Measurements from ENCODE around the gene ZFP91. TPM values are rescaled to one million over a fixed set of nuclear protein-coding genes. Genes with fewer than 3 reads are reported as not detected.

Gene ZFP91
- total and polyA plus RNA-seq, 9 of the 15 experiments (the other 6 are each of a cell fraction or from before 2014, with no cell fraction given): 17.6 to 58.3 (median 34.0) TPM

DNA sequence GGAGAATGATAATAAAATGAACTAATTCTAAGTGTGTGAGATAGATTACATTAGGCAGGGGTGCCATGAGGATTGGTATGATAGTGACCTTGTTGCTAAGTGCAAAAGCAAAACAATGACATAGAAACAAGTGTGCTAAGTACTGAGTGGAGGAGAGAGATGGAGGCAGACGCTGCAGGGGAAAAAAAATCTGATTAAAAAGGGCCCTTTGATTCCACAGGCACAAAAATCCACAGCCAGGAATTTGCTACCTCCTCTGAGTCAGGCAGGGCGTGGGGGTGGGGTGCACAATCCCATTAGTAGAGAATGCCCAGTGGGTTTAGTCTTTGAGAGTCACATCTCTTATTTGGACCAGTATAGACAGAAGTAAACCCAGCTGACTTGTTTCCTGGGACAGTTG, 43.5 kb downstream of the ZFP91 start, which contains the start of gene CNTF:
Gene CNTF (plus strand): TSS at position 322 of the 400 bp plus-strand sequence. CDS start 88 bp downstream, outside the sequence.
- no peaks in the 10 kb centered on the region for H3K9me3 ChIP-seq (replicated peaks; ENCODE audit: control insufficient read depth, insufficient read depth, low read depth, low read length)
- TF ChIP-seq WHSC1 (IDR thresholded peaks at IDR 0.05; ENCODE audit: low read length): no peak
- TF ChIP-seq CXXC5 (CRISPR knock-in tag; IDR thresholded peaks at IDR 0.05): no peak
- TF ChIP-seq CHCHD3 (CRISPR knock-in tag; IDR thresholded peaks at IDR 0.05): no peak
- TF ChIP-seq, protein P1, sequence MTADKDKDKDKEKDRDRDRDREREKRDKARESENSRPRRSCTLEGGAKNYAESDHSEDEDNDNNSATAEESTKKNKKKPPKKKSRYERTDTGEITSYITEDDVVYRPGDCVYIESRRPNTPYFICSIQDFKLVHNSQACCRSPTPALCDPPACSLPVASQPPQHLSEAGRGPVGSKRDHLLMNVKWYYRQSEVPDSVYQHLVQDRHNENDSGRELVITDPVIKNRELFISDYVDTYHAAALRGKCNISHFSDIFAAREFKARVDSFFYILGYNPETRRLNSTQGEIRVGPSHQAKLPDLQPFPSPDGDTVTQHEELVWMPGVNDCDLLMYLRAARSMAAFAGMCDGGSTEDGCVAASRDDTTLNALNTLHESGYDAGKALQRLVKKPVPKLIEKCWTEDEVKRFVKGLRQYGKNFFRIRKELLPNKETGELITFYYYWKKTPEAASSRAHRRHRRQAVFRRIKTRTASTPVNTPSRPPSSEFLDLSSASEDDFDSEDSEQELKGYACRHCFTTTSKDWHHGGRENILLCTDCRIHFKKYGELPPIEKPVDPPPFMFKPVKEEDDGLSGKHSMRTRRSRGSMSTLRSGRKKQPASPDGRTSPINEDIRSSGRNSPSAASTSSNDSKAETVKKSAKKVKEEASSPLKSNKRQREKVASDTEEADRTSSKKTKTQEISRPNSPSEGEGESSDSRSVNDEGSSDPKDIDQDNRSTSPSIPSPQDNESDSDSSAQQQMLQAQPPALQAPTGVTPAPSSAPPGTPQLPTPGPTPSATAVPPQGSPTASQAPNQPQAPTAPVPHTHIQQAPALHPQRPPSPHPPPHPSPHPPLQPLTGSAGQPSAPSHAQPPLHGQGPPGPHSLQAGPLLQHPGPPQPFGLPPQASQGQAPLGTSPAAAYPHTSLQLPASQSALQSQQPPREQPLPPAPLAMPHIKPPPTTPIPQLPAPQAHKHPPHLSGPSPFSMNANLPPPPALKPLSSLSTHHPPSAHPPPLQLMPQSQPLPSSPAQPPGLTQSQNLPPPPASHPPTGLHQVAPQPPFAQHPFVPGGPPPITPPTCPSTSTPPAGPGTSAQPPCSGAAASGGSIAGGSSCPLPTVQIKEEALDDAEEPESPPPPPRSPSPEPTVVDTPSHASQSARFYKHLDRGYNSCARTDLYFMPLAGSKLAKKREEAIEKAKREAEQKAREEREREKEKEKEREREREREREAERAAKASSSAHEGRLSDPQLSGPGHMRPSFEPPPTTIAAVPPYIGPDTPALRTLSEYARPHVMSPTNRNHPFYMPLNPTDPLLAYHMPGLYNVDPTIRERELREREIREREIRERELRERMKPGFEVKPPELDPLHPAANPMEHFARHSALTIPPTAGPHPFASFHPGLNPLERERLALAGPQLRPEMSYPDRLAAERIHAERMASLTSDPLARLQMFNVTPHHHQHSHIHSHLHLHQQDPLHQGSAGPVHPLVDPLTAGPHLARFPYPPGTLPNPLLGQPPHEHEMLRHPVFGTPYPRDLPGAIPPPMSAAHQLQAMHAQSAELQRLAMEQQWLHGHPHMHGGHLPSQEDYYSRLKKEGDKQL (CRISPR knock-in tag; IDR thresholded peaks at IDR 0.05; ENCODE audit: borderline replicate concordance): no peak
- no peak for TF ChIP-seq RBM34 (IDR thresholded peaks at IDR 0.05; ENCODE audit: borderline replicate concordance, insufficient read depth, low read length)
- no peak for TF ChIP-seq NR4A1 (CRISPR knock-in tag; IDR thresholded peaks at IDR 0.05)
- TF ChIP-seq NR4A1 (tag; IDR thresholded peaks at IDR 0.05): no peak
- no peak for TF ChIP-seq KLF16 (IDR thresholded peaks at IDR 0.05)
- no peak for TF ChIP-seq BRCA1 (IDR thresholded peaks at IDR 0.05)
- TF ChIP-seq BRCA1 (CRISPR knock-in tag; IDR thresholded peaks at IDR 0.05): no peak
- no peak for TF ChIP-seq JUND (IDR thresholded peaks at IDR 0.05; ENCODE audit: borderline replicate concordance, low read depth, low read length)
- TF ChIP-seq JUND (tag; IDR thresholded peaks at IDR 0.05; ENCODE audit: borderline replicate concordance, low read depth, low read length): no peak
- TF ChIP-seq ZNF740 (CRISPR knock-in tag; IDR thresholded peaks at IDR 0.05): no peak
- TF ChIP-seq ZNF740 (tag; IDR thresholded peaks at IDR 0.05): no peak
- WGBS (ENCODE audit: insufficient coverage, low coverage, missing lambda C conversion rate): 78% methylated on average over 2 of the region's 2 CpGs
- no peaks in the 10 kb centered on the region for H3K27me3 ChIP-seq (ENCODE audit: control insufficient read depth in 2 of 2, insufficient read depth in 2 of 2, low read length in 2 of 2)
- H3K36me3 ChIP-seq (ENCODE audit: control insufficient read depth, insufficient read depth, low read length): peaks cover 95% of the 10 kb centered on the region
- ChIA-PET POLR2A (interaction anchor here (1.2 kb wide), 1 partner anchor 7 kb away, joined by 3 read pairs; no protein-coding TSS in a partner anchor), CTCF (ENCODE audit: low intra/inter-chr PET ratio) (no interaction called here)
- DNase-seq (ENCODE audit: extremely low read depth in 1 of 4, low spot score in 3 of 4) (no peak), ATAC-seq (no peak), FAIRE-seq (no peak)
- no peak within 1 kb of the TSS for H3K27ac ChIP-seq (ENCODE audit: extremely low read depth, low read depth, low read length)
- no peak within 1 kb of the TSS for H2AFZ ChIP-seq (ENCODE audit: low read depth, low read length)
- H3K4me1 ChIP-seq (replicated peaks in 1 of 2; ENCODE audit: control insufficient read depth in 2 of 2, insufficient read depth in 2 of 2, low read length in 2 of 2): no peaks in the 10 kb centered on the region
- H3K9me1 ChIP-seq (ENCODE audit: control insufficient read depth, insufficient read depth, low read length): no peaks in the 10 kb centered on the region
- H4K20me1 ChIP-seq (replicated peaks; ENCODE audit: control insufficient read depth, insufficient read depth, low read length): no peaks in the 10 kb centered on the region
- no peak within 1 kb of the TSS for H3K4me3 ChIP-seq
- intact Hi-C loops (cut with micrococcal nuclease): no loop called here
- BruUV-seq (replicated peaks): no TSS peak
- no peak within 1 kb of the TSS for H3K9ac ChIP-seq (ENCODE audit: insufficient read depth in 1 of 2, low read depth in 2 of 2, low read length in 2 of 2)
- no peak within 1 kb of the TSS for H3K4me2 ChIP-seq (ENCODE audit: insufficient read depth, low read length)
- in situ Hi-C loops (cut with MboI): no loop called here
- H3K79me2 ChIP-seq (ENCODE audit: control insufficient read depth, insufficient read depth, low read length): 0 out of 3 replicates have a peak, but pooled peaks cover 2% of the 10 kb centered on the region

Measured in K562 (cell line).